GM19468 (cell line): ENCODE measurements around the gene NARF.
"Not testable (repeated sequence)": the region's sequence is repeated elsewhere in the genome, so short reads cannot be mapped to it uniquely, and the experiment has no call there.

Source experiments
- ATAC-seq: cut with Tn5 transposase; IDR thresholded peaks from one replicate; pipeline ENCODE4 v1.9.1; 2021; ENCODE audit warnings: mild to moderate bottlenecking, moderate library complexity, moderate number of reproducible peaks; ENCODE audit not compliant: unreplicated experiment; ENCODE audit errors: extremely low read depth

Gene NARF

GRCh38 chr17:82458179-82458884 lies at the start of gene NARF:
TSS of gene NARF (plus strand) at chr17:82458741. CDS start at chr17:82458804, 63 bp downstream.
- peak; percentile 81 for ATAC-seq

GRCh38 chr17:82408938-82409318 lies 49.6 kb upstream of the NARF start:
- ATAC-seq: no peak

- ATAC-seq: no peak
These were observed 48.4 kb upstream of the NARF start for GRCh38 chr17:82410014-82410716.

GRCh38 chr17:82411396-82412053 lies 47.0 kb upstream of the NARF start:
- ATAC-seq: no peak

- ATAC-seq: not testable (repeated sequence)
These were observed 46.5 kb upstream of the NARF start for GRCh38 chr17:82412081-82412480.

GRCh38 chr17:82412535-82413520 lies 45.7 kb upstream of the NARF start:
- no peak for ATAC-seq

GRCh38 chr17:82414548-82415281 lies 43.8 kb upstream of the NARF start:
- ATAC-seq: no peak

GRCh38 chr17:82415336-82415735 lies 43.2 kb upstream of the NARF start:
- no peak for ATAC-seq

GRCh38 chr17:82415786-82416185 lies 42.8 kb upstream of the NARF start:
- ATAC-seq: no peak

- no peak for ATAC-seq
These were observed 42.3 kb upstream of the NARF start for GRCh38 chr17:82416264-82416663.

GRCh38 chr17:82416771-82417170 lies 41.8 kb upstream of the NARF start:
- no peak for ATAC-seq

GRCh38 chr17:82418001-82418986 lies 40.2 kb upstream of the NARF start, which contains the start of the genes HEXD and OGFOD3:
TSS of gene HEXD (plus strand) at chr17:82418347. CDS start at chr17:82419800, 1,453 bp downstream.
TSS of gene OGFOD3 (minus strand) at chr17:82418586. CDS start at chr17:82418485, 101 bp downstream.
- ATAC-seq: peak; percentile 92

GRCh38 chr17:82419540-82419939 lies 39.0 kb upstream of the NARF start:
- no peak for ATAC-seq

- no peak for ATAC-seq
These were observed 34.3 kb upstream of the NARF start for GRCh38 chr17:82424001-82424862.

GRCh38 chr17:82424863-82425159 lies 33.7 kb upstream of the NARF start:
- ATAC-seq: no peak

- ATAC-seq: no peak
These were observed 30.0 kb upstream of the NARF start for GRCh38 chr17:82428546-82428945.

- no peak for ATAC-seq
These were observed 28.7 kb upstream of the NARF start for GRCh38 chr17:82429824-82430223.
